Stimulated activated CD8-positive, alpha-beta memory T cell treated with anti-CD3 and anti-CD28 coated beads, Interleukin-15, amount 100 ng/mL, for 48 hours (primary cell): ENCODE data around the gene DNAH1.
A peak's percentile ranks its signal among the peaks of the same experiment; 100 is the strongest.

Experiments
- DNase-seq, 2 donors: peaks; one replicate each; pipeline ENCODE4 v3.0.0-alpha.2; 2020; ENCODE audit warnings: low read depth in 2 of 2

DNAH1 gene

DNA sequence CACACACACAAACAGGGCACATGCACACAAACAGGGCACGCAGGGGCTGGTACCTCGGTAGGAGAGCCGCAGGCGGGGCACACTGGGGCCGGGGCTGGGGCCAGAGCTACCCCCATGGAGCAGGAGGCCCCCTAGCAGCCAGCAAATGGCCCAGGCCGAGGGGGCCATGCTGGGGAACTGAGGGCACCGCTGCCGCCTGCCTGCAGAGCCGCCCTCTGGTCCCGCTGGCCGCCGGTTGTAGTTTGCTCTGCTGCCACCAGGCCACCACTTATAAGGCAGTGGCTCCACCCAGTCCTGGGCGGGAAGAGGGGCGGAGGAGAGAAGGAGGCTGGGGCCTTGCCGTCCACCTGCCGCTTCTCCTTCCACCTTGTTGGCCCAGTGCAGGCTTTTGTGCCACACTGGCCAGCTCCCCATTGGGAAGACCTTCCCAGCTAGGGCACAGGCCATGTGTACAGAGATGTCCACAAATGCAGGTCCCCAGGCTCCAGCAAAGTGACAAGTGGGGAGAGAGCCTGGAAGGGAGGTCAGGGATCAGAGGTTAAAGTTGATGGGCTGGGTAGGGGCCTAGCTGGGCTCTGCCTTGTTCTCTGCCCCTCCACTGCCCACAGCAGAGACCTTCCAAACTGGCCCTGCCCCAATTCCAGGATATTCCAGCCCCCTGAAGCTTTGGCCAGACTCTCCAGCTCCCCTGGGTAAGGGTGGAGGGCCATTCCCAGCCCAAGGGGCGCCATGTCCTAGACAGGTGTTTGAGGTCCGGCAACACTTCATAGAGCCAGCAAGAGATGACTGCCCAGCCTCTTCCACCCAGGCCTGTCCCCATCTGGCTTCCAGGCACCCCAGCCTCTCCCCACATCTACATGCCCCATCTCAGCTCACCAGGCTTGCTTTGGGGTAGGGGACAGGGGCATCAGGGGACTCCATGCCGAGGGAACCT is 129.0 kb downstream of the DNAH1 start, which contains the start of gene SEMA3G:
TSS of gene SEMA3G (minus strand) at position 244 of the 934 bp plus-strand sequence. CDS start at position 168, 76 bp downstream.
- DNase-seq = peak; percentile 72 to 76

GRCh38 chr3:52446042-52446441 is 129.9 kb downstream of the DNAH1 start:
- no peak for DNase-seq

- peak; percentile 43 to 56 for DNase-seq
Measured at GRCh38 chr3:52446631-52447511, 130.8 kb downstream of the DNAH1 start.

DNA sequence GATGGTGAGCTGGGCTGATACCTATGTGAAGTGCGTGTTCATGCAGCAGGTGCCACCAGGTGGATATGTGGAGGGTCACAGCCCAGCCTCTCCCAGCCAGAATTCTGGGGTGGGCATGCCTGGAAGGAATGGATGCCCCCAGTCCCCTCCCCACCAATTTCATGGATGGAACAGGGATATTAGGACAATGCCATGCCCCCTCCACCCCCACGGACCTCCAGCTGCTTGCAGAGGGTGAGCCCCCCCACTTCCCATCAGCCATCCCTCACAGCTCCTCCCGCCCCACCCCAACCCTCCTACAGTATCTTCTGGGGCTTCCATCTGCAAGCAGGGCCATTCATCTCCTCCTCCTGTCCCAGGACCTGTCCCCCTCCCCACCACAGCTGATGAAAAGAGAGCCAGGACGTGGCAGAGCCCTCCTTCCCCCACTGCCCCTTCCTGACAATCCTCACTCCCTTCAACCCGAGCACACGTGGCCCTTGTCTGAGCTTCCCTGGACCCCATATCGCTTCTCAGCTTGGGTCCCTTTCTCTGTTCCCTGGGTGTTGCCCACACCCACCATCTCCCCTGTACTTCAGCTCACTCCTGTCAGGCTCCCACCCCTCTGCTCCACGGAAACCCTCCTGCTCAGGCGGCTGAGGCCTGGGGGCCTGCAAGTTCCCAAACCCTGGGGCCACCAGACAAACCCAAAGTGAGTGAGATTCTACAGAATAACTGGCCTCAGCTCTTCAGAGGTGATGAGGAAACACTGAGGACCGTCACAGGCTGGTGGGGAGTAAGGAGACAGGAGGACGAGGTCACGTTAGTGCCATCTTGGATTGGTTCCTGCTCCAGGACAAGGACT is 131.6 kb downstream of the DNAH1 start:
- no peak for DNase-seq
